GM12892 (cell line): ENCODE results near the gene MPPED1.

Experiments
- POLR2A ChIP-seq: IDR thresholded peaks from 2 replicates; pipeline ENCODE4 v1.6.1; 2011; ENCODE audit warnings: low read depth, low read length, control low read depth
- POLR2AphosphoS5 ChIP-seq: IDR thresholded peaks from 2 replicates; pipeline ENCODE4 v1.6.1; 2011; ENCODE audit warnings: low read depth, low read length, control low read depth

DNA sequence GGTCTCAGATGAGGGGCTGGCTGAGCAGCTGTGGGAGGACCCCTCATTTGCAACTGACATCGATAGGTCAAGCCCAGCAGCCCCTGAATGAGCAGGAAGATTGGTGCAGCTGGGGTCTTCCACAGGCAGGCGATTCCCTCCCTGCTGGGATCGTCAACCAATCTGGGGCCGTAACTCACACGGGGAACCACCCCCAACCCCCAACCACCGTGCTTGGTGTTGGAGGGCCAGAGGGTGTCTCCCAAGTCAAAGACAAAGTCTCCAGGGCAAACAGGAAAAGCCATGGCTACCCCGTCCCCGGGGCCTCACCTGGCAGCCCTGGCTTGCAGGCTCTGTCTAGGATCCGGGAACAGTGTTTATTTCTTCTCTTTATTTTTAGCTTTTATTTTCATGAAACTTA, 41.8 kb upstream of the MPPED1 start:
- TF ChIP-seq POLR2A = no peak
- no peak for TF ChIP-seq POLR2AphosphoS5
